Measurements from ENCODE around the gene TMEM53. TPM values are rescaled to one million over a fixed set of nuclear protein-coding genes. Genes with fewer than 3 reads are reported as not detected.

The TMEM53 gene
- 5.7 to 10.2 TPM (median 9.0 TPM) in 5 replicates for total RNA-seq (2022; extraction: Qiagen RNA extraction; ENCODE audit: low read depth)

GRCh38 chr1:44674113-44675000, at the start of gene TMEM53, which contains the start of gene ARMH1:
Gene TMEM53 (minus strand): TSS chr1:44674481. CDS start chr1:44674391, 90 bp downstream.
Gene ARMH1 (plus strand): TSS chr1:44674714. CDS start chr1:44689698, 14,984 bp downstream.

Other genes starting within 250 kb of the TMEM53 start
- gene ARMH1, start 233 bp upstream of the TMEM53 start, total RNA-seq (2022; extraction: Qiagen RNA extraction; ENCODE audit: low read depth): 0.38 to 1.1 TPM (median 0.65 TPM) in 5 replicates
- gene RNU5D-1, start 56.7 kb upstream of the TMEM53 start, total RNA-seq (2022; extraction: Qiagen RNA extraction; ENCODE audit: low read depth): not detected in 5 replicates
- gene KIF2C, start 65.4 kb upstream of the TMEM53 start, total RNA-seq (2022; extraction: Qiagen RNA extraction; ENCODE audit: low read depth): 36.6 to 42.0 TPM (median 40.4 TPM) in 5 replicates
- 1,564 to 1,669 TPM (median 1,623 TPM) in 5 replicates for gene RPS8, start 101.1 kb upstream of the TMEM53 start, total RNA-seq (2022; extraction: Qiagen RNA extraction; ENCODE audit: low read depth)
- 0.26 to 0.42 TPM (median 0.38 TPM) in 5 replicates for gene BEST4, start 113.7 kb upstream of the TMEM53 start, total RNA-seq (2022; extraction: Qiagen RNA extraction; ENCODE audit: low read depth)
- gene PLK3, start 125.9 kb upstream of the TMEM53 start, total RNA-seq (2022; extraction: Qiagen RNA extraction; ENCODE audit: low read depth): 9.4 to 22.4 TPM (median 17.4 TPM) in 5 replicates
- 0.69 to 0.99 TPM (median 0.81 TPM) in 3 of 5 replicates, not detected in the others for gene DYNLT4, start 132.9 kb upstream of the TMEM53 start, total RNA-seq (2022; extraction: Qiagen RNA extraction; ENCODE audit: low read depth)
- 2.0 to 3.4 TPM (median 3.2 TPM) in 5 replicates for gene BTBD19, start 134.0 kb upstream of the TMEM53 start, total RNA-seq (2022; extraction: Qiagen RNA extraction; ENCODE audit: low read depth)
- gene PTCH2, start 168.8 kb upstream of the TMEM53 start, total RNA-seq (2022; extraction: Qiagen RNA extraction; ENCODE audit: low read depth): 0.20 to 0.31 TPM (median 0.25 TPM) in 4 of 5 replicates, not detected in the other